CD4-positive, alpha-beta T cell treated with Interleukin-21 for 1 hour (primary cell): Measurements from ENCODE around the gene OXT.
A peak's percentile ranks its signal among the peaks of the same experiment; 100 is the strongest.

Experiments
- DNase-seq: peaks from one replicate; pipeline ENCODE4 v3.0.0-alpha.2; 2020

OXT gene

DNA sequence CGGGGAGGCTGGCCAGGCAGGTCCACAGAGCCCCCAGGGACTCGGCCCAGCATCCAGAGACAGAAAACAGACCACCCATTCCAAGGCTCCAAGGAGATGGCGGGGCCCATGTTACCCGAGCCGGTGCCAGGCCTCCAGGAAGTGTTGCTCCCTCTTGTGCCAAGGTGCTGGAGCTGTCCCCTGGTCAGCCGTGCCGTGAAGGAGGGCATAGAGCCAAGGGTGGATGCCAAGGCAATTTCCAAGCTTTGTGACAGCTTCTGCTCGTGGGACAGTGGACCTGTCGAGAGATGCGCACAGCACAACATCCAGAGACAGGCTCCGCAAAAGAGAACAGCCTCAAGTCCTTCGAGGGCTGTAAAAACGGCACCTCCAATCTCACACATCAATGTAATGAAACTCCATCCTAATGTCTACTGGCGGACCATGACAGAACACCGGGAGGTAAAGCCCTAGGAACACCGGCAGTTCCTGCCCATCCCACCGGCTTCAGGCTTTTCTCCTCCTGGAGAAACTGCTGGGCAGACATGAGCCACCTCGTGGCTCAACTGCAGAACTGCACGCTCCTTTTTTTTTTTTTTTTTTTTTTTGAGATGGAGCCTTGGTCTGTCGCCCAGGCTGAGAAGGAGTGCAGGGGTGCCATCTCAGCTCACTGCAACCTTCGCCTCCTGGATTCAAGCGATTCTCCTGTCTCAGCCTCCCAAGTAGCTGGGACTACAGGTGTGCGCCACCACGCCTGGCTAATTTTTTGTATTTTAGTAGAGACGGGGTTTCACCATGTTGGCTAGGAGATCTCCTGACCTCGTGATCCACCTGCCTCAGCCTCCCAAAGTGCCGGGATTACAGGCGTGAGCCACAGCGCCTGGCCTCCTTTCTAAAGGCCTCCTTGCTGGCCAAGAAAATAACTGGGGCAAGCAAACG, 44.0 kb downstream of the OXT start:
- DNase-seq = peak; percentile 35

DNA sequence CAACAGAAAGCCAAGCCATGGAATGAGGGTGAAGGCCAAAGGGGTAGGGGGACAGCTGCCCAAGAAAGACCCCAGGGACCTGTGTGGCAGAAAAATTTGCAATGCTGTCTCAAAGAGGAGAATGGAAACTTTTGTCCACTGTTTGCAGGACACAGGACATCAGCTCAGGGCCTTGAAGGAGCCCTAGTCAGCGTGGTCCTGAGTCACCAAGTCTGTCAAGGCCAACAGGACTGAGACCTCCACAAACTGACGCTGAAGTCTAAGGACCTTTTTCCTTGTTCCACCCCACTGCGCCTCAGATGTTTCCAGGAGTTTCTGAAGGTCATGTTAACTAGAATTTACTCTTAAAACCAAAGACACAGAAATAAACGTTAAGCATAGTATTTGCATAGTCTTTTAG, 44.9 kb downstream of the OXT start:
- no peak for DNase-seq

DNA sequence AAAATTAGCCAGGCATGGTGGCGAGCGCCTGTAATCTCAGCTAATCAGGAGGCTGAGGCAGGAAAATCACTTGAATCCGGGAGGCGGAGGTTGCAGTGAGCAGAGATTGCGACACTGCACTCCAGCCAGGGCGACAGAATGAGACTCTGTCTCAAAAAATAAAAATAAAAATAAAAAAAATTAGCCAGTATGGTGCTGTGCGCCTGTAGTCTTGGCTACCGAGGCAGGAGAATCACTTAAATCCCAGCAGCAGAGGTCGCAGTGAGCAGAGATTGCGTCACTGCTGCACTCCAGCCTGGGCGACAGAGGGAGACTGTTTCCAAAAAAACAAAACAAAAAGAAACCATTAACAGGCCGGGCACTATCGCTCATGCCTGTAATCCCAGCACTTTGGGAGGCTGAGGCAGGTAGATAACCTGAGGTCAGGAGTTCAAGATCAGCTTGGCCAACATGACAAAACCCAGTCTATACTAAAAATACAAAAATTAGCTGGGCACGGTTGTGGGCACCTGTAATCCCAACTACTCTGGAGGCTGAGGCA, 46.5 kb downstream of the OXT start:
- DNase-seq = peak; percentile 63

- no peak for DNase-seq
These were observed 47.6 kb downstream of the OXT start for GRCh38 chr20:3119044-3119443.

GRCh38 chr20:3121271-3121911, 50.0 kb downstream of the OXT start:
- peak; percentile 38 for DNase-seq
